ENCODE measurements around the gene GPN2.

GPN2 gene
- long read RNA-seq, donor 1, full-length matches to known transcripts: 12 of 12 reads
- long read RNA-seq, donor 1, partial matches to known transcripts: 0 of 12 reads
- long read RNA-seq, donor 1, other reads (novel, unspliced or antisense): 0 of 12 reads
- long read RNA-seq, donor 2, full-length matches to known transcripts: 7 of 7 reads
- long read RNA-seq, donor 2, partial matches to known transcripts: 0 of 7 reads
- long read RNA-seq, donor 2, other reads (novel, unspliced or antisense): 0 of 7 reads
- long read RNA-seq, donor 3, full-length matches to known transcripts: 5 of 5 reads
- long read RNA-seq, donor 3, partial matches to known transcripts: 0 of 5 reads
- long read RNA-seq, donor 3, other reads (novel, unspliced or antisense): 0 of 5 reads
- long read RNA-seq, donor 4, full-length matches to known transcripts: 4 of 4 reads
- long read RNA-seq, donor 4, partial matches to known transcripts: 0 of 4 reads
- long read RNA-seq, donor 4, other reads (novel, unspliced or antisense): 0 of 4 reads
- long read RNA-seq, donor 5, full-length matches to known transcripts: 11 of 11 reads
- long read RNA-seq, donor 5, partial matches to known transcripts: 0 of 11 reads
- long read RNA-seq, donor 5, other reads (novel, unspliced or antisense): 0 of 11 reads
- long read RNA-seq, donor 6, full-length matches to known transcripts: 7 of 7 reads
- long read RNA-seq, donor 6, partial matches to known transcripts: 0 of 7 reads
- long read RNA-seq, donor 6, other reads (novel, unspliced or antisense): 0 of 7 reads
- long read RNA-seq, donor 7, full-length matches to known transcripts: 12 of 12 reads
- long read RNA-seq, donor 7, partial matches to known transcripts: 0 of 12 reads
- long read RNA-seq, donor 7, other reads (novel, unspliced or antisense): 0 of 12 reads
- long read RNA-seq, donor 8, full-length matches to known transcripts: 15 of 15 reads
- long read RNA-seq, donor 8, partial matches to known transcripts: 0 of 15 reads
- long read RNA-seq, donor 8, other reads (novel, unspliced or antisense): 0 of 15 reads

DNA sequence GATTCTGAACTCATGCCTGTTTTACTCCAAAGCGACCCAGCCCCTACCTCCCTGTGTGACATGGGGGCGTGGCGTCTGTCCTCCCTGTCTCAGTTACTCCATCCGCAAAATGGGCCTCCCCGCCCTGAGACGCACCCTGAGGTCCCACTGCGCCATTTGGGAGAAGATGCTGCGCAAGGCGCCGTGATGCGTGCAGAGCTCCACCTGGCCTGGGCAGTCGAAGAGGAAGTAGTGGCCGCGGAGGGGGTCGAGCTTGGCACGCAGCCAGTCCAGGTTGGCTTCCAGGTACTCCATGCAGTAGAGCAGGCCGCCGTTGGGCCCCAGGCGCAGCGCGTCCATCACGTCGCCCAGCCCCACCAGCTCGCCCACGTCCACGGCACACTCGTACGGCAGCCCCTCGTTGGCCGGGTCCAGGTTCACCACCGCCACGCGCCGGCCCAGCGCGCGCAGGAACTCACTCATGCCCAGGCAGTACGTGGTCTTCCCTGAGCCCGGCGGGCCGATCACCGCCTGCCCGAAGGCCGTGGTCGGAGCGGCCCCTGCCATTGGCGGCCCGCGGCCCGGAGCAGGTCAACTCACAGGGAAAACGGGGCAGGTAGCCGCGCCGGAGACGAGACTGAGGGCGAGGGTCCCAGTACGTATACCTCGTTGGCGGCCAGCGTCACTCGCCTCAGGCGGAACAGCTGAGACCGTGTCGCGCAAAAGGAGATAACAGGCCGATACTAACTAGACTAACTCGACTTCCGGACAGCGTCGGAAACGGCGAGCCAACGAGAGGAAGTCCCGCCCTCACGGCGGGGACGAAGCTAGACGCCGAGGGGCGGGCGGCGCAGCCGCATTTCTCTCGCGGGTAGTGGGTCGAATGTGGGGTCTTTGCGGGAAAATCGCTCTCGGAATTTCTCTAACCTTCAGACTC lies at the start of gene GPN2:
GPN2 (minus strand) TSS at position 733 of the 916 bp plus-strand sequence; CDS start at position 546, 187 bp downstream.
- DNase-seq: peak; percentile 85

DNA sequence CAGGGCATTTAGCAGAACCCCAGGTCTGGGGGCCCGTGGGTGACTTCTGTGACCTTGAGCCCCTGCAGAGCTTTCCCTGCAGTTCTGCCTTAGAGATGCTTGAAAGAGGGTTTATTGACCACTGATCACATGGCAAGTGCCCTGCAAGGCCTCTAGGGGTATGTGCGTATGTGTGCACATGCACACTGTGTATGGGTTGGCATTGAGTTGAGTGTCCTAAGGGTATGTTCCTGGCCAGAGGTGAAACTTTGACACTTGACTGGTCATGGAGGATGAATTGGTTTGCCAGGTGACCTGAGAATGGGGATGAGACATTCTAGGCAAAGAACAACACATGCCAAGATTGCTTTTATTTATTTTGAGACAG lies 48.6 kb upstream of the GPN2 start:
- DNase-seq: no peak

DNA sequence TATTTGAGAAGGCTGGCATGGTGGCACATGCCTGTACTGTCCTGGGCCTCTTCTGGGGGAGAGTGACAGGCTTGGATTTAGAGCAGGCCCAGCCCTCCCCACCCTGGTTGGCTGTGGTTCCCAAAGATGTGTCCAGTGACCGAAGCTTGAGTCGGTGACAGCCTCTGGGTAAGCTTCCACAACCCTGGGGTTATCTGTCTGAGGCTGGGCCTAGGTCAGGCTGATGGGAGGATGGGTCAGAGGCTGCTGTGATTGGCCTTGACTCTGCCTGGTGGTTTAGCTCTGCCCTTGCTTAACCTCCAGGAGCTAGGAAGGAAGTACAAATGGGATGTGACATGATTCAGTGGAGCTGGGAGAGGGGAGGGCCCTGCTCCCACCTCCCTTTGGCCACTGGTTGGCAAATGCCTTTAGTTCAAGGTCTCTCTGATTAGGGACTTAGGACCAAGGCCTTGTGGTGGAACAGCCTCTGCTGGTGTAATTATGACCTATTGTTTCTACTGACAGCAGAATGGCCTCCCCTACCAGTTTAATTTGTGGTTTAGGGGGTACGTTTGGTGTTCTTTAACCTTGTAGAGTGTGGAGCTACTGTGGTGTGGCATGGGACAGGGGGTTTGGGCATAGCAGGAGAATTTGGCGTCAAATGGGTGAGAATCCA lies 48.0 kb upstream of the GPN2 start:
- DNase-seq: no peak

DNA sequence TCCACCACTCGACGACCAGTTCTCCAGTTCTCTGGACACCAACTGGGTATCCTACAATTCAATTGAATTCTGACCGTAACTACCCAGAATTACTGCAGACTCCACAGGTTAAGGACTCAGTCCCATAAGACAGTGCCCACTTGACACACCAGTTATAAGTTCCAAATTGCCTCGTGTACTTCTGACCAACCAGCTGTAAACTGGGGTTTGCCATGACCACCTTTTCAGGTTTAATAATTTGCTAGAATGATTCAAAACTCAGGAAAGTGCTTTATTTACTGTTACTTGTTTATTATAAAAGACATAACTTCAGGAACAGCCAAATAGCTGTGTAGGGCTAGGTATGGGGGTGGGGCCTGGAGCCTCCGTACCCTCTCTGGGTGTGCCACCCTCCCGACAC lies 46.7 kb upstream of the GPN2 start:
- no peak for DNase-seq

DNA sequence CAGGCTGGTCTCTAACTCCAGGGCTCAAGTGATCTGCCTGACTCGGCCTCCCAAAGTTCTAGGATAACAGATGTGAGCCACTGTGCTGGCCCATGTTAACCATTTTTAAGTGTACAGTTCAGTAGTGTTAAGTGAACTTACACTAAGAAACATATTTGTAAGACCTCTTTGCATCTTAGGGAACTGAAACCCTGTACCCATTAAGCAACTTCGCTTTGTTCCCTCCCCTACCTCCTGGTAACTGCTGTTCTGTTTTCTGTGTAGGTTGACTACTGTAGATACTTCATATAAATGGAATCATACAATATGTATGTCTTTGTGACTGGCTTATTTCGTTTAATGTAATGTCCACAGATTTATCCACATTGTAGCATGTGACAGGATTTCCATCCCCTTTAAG lies 42.4 kb upstream of the GPN2 start:
- no peak for DNase-seq

DNA sequence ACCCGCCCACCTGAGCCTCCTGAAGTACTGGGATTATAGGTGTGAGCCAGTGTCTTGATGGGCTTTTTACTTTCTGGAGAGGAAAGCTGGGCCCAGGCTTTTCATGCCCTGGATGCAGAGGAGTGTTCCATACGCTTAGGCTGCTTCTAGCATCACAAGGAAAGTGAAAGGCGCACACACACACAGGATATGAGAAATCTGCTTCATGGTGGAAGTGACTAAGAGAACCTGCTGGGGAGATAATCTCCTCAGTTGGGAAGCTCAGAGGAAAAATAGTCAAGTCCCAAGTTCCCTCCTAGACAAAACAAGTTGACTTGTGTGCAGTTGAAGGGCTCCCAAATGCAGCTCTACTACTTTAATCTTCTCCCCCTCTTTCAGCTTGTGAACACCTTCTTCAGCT lies 33.6 kb upstream of the GPN2 start:
- no peak for DNase-seq

DNA sequence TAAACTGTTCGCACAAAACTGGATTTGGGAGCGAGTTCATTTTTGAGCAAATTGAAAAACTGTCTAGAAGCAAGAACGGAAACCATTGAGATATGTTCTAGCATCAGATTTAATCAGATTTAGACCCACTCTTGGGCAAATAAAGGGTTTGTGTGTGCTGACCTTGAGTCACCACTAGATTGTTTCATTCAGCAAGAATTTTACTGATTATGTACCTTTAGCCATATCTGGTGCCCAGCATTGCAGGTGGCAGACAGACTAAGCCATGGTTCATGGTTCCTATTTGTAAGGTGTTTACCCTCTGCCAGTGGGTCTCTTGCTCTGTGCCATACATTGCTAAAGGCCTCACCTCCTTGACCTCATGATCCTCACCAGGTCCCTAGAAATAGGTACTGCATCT lies 32.8 kb upstream of the GPN2 start:
- no peak for DNase-seq

DNA sequence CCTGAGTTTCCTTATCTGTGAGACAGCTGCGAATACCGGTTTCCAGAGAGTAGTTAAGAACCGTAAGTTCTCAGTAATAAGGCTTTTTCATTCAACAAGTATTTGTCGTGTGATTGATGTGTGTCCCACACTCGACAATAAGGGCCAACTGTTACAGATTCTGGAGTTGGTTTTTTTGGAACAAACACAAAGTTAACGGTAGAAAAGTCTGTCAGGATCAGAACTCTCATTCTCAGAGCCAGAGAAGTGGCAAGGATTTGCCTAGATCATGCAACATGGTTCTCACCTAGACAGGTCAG lies 32.3 kb upstream of the GPN2 start:
- DNase-seq: no peak

DNA sequence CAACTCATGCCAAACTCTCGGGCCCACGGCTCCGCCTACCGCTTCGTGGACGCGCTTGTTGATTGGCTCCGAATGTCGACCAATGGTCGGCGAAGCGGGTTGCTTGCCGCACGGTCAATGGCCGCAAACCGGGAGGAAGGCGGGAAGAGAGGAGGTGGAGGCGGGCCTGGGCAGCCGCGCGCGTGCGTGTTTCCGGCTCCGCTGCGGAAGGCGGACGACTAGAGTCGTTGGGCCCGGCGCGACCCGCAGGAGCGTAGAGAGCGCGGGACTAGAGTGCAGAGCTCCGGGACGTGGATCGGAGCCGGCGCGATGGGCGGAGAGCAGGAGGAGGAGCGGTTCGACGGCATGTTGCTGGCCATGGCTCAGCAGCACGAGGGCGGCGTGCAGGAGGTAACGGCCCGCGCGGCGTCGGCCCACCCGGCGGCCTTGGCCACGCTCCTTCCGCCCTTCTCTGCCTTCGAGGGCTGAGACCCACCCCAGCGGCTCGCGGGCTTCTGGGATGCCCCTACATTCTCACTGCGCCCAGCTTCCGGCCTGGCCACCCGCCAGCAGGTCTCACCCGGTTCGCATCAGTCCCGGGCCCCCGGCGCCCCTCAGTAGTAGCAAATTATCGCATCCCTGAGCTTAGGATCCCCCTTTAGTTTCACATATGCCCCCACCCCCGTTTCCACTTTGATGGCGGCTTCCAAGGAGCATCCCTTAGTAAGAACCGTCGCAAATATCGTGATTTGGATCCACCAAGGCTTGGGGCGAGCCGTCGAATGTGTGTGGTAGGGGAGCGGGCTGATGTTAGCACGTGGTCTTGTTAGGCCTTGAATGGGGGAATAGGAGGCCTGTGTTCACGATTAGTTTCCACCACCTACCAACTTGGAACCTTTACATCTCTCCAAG lies 31.7 kb upstream of the GPN2 start, which contains the start of gene NUDC:
NUDC (plus strand) TSS at position 204 of the 891 bp plus-strand sequence; CDS start at position 310, 106 bp downstream.
- peak; percentile 88 for DNase-seq

DNA sequence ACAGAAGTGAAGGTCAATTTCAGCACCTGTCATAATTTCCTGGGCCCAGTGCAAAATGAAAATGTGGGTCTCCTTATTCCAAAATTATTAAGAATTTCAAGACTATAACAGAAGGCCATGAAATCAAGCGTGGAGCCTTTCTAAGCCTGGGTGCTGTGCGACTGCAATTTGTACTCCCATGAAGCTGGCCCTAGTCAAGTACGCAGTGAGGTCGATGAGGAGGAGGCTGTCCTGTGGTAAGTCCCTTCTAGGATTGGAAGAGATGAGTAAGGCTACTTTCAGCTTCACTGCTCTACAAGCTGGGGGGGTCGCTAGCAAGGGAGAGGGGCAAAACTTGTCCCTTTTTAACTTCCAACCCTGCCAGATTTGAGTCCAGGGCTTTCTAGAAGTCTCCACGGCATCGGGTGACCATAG lies 31.1 kb upstream of the GPN2 start:
- DNase-seq: no peak

DNA sequence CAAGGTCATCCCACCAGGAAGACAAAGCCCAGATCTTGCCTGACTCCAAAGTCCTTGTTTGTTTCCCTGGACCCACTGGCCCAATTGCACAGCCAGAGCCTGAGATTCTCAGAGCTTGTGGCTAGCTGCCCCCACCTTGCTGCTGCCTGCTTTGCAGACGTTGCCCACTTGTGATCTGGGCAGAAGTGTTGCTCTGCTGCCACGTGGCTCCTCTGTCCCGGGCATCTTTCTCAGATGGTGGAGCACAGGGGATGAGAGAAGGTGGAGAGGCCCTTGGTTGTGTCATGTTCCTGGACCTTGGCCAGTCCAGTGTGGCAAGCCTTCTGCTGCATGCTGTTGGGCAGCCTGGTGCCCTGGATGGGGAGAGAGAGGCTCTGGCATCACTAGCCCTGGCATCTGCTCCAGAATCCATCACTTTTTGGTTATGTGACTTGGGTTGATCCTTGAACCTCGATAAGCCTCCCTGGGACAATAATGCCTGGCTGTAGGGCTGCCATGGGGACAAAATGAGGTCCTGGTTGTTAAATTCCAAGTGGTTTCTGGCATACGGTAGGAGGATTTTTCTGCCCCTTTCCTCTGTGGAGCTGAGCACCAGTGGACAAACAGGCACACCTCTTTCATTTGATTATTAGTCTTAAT lies 25.2 kb upstream of the GPN2 start:
- DNase-seq: no peak

DNA sequence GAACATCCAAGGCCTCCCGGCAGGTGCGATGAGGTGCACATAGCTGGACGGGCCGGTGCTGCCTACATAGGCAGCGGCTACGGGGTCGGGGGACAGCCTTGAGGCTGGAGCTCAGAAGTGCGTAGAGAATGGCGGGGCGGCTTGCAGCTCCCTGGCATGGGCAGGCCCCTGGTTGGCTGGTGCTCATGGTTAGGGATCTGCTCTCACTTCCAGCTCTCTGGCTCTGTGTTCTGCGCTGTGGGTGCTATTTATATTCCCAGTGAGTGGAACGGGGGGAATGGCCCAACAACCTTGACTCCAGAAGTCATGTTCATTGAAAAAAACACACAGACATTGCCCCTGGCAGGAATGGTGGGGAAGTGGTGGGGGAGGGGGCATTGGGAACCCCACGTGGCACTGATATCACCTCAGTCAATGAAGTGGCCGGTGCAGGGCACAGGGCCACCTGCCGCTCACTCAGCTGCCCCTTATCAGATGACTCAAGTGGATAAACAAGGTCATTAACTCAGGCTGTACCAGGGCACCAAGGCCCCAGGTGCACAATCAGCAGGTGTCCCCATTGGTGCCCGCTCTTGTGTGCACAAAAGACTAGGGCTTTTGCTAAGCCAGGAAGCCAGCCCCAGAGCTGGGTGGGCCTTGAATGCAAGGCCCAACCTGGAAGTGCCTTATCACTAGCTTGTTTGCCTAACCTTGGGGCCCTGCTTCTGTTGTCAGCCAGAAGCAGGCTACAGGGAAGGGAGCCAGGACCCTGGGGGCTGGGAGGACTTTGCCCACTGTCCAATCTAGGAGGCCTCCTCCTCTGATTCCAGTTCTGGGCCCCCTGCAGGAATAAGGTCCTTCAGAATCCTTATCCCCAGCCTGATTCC lies 23.9 kb upstream of the GPN2 start, which contains the start of gene NR0B2:
NR0B2 (minus strand) TSS at position 222 of the 866 bp plus-strand sequence; CDS start at position 187, 35 bp downstream.
- peak; percentile 31 for DNase-seq

DNA sequence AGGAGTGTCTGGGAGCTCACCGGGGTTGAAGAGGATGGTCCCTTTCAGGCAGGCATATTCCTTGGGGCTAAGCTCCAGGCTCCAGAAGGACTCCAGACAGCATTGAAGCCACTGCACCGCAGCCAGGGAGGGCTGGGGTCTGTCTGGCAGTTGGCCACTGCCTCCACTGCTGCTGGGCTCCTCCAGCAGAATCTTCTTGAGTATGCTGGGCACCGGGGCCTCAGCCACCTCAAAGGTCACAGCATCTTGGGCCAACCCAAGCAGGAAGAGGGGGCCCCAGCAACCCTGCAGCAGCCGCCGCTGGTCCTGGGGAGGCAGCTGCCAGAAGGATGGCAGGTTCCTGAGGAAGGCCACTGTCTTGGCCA lies 23.3 kb upstream of the GPN2 start:
- no peak for DNase-seq

DNA sequence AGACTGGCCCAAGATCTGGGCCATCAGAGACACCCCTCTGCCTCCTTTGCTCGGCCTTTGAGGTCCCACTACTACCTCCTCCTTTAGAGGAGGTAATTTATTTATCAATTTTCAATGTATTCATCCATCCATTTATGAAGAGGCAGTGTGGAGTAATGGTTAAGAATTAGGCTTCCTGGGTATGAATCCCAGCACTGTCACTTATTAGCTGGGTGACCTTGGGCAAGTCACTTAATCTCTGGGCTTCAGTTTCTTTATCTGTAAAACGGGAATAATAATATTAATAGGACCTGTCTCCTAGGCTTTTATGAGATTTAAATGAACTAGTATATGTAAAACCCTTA lies 22.0 kb upstream of the GPN2 start:
- DNase-seq: no peak

DNA sequence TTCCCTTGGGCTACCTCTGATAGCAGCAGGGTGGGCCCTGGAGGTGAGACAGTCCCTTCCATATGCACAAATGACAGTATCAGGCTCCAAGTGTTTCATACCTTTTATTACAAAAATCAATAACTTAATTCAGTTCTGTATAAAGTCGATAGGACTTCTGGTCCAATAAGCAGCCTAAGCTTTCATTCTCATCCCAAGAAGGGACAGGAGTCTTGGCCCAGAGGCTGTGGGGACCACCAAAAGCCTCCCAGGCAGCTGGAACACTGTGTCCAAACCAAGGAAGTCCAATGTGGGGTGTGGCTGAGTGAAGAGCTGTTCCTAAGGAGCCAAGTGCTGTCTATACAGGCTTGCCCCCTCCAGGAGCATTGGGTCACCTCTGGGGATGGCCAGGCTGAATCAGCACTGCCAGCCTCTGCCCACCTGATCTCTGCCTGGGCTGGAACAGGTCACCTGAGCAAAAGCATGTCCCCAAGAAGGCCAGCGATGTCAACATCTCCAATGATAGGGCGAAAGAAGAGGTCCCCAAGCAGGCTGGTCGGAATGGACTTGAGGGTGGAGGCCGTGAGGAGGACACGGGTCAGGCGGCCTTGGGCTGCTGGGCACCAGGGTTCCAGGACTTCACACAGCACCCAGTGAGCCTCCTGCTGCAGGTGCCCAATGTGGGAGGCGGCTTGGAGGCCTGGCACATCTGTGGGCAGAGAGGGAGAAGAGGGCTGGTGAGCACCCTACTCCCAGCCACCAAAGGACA lies 21.5 kb upstream of the GPN2 start:
- DNase-seq: no peak

DNA sequence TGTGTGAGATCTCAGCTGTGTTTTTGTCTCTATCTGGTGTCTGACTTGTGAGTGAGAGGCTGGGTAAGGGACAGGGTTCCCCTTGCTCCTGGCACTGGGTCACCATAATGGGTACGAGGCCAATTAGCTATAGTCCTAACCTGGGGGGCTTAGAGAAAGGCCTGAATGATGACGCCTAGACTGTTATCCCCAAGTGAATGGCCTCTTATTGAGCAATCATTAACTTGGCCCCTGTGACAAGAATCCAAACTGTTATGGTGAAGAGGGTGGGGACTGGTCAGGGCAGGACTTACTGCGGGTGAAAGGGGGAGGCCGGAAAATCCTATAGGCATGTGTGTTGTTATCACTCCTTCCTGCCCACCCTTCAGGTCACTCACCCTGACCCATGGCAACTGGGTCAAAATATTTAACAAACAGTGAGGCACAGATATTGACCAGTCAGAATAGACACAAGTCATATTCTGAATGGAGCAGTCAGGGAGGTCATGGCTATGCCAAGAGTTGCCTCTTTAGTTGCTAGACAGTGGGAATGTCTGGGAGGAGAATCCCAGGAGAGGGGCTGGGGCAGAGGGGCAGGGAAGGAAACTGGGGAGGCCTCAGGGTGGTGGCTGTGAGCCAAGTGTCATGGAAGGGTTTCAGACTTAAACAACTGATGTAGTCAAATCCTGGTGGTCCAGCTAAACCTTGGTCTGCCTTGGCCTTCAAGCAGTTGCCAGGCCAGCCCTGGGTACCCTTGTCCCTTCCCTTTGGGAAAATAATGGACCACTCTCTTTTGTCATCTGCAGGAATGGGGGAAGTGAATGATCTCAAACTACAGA lies 20.5 kb upstream of the GPN2 start:
- DNase-seq: no peak

DNA sequence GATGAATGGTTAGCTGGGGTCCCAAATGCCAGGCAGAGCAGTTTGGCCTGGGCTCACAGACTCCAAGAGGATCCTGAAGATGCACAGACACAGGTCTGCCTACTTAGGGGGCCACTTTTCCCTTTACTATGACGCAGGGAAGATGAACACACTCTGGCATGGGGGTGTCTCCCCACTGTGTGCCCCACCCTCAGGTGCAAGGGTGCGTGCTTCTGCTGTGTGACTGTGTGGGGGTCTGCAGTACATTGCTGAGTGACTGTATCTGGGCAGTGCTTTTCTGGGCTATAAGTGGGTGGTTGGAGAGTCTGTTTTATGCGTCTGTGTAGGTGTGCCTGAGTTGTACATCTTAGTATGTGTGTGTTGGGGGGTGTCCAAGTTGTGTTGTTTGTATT lies 19.9 kb upstream of the GPN2 start:
- no peak for DNase-seq

All from right kidney (tissue), 9 donors.